ENCODE data around the gene SPATA20.

The SPATA20 gene

GRCh38 chr17:50581316-50581715 lies 34.3 kb downstream of the SPATA20 start:
- no peak for DNase-seq

- no peak for DNase-seq
Observed at GRCh38 chr17:50582741-50583140, 35.8 kb downstream of the SPATA20 start.

GRCh38 chr17:50583641-50584040 lies 36.7 kb downstream of the SPATA20 start:
- DNase-seq = no peak

- no peak for DNase-seq
Observed at GRCh38 chr17:50584116-50584515, 37.1 kb downstream of the SPATA20 start.

GRCh38 chr17:50584749-50585148 lies 37.8 kb downstream of the SPATA20 start:
- DNase-seq = no peak

GRCh38 chr17:50585346-50585745 lies 38.4 kb downstream of the SPATA20 start:
- no peak for DNase-seq

- DNase-seq = no peak
Observed at GRCh38 chr17:50585891-50586290, 38.9 kb downstream of the SPATA20 start.

GRCh38 chr17:50586421-50587247 lies 39.7 kb downstream of the SPATA20 start:
- no peak for DNase-seq

- no peak for DNase-seq
Observed at GRCh38 chr17:50587571-50587970, 40.6 kb downstream of the SPATA20 start.

- no peak for DNase-seq
Observed at GRCh38 chr17:50588391-50589049, 41.5 kb downstream of the SPATA20 start.

- DNase-seq = no peak
Observed at GRCh38 chr17:50589095-50589705, 42.2 kb downstream of the SPATA20 start.

GRCh38 chr17:50590946-50591737 lies 44.2 kb downstream of the SPATA20 start:
- no peak for DNase-seq

- DNase-seq = no peak
Observed at GRCh38 chr17:50593321-50593720, 46.3 kb downstream of the SPATA20 start.

- no peak for DNase-seq
Observed at GRCh38 chr17:50594128-50594823, 47.3 kb downstream of the SPATA20 start.

- no peak for DNase-seq
Observed at GRCh38 chr17:50594892-50595291, 47.9 kb downstream of the SPATA20 start.

- DNase-seq = no peak
Observed at GRCh38 chr17:50596191-50597037, 49.4 kb downstream of the SPATA20 start.

GRCh38 chr17:50598487-50598886 lies 51.5 kb downstream of the SPATA20 start:
- no peak for DNase-seq

GRCh38 chr17:50599606-50600005 lies 52.6 kb downstream of the SPATA20 start:
- DNase-seq = no peak

GRCh38 chr17:50601823-50602375 lies 54.9 kb downstream of the SPATA20 start:
- DNase-seq = no peak

GRCh38 chr17:50602836-50603235 lies 55.9 kb downstream of the SPATA20 start:
- no peak for DNase-seq

- DNase-seq = no peak
Observed at GRCh38 chr17:50603340-50603739, 56.4 kb downstream of the SPATA20 start.

Data from GF-D8 (cell line).